GM11168 (cell line): ENCODE results near the gene OPHN1.
"Not testable (repeated sequence)": the region's sequence is repeated elsewhere in the genome, so short reads cannot be mapped to it uniquely, and the experiment has no call there.

Experiments used
- in situ Hi-C: fragments of 300-500 bp; cut with MboI; formaldehyde crosslinking; loops from one replicate; pipeline ENCODE4 v1.12.0; 2022; ENCODE audit warnings: low sequenced_read_pairs; ENCODE audit not compliant: unreplicated experiment

OPHN1 gene

DNA sequence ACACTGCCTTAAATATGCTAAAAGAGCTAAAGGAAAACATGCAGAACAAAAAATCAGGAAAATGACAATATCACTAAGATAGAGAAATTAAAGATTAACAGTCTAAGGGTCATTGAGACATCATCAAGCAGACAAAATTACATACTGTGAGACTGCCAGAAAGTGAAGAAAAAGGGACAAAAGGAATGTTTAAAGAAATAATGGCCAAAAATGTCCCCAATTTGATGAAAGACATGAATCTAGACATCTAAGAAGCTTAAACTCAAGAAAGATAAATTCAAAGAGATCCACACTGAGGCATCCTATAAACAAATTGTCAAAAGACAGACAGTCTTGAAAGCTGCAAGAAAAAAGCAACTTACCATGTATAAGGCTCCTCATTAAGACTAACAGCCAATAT is 63.7 kb downstream of the OPHN1 start:
- in situ Hi-C loops, result no loop called here

GRCh38 chrX:68365341-68365740 is 68.0 kb downstream of the OPHN1 start:
- in situ Hi-C loops, result no loop called here

- in situ Hi-C loops, result no loop called here
These were observed 69.3 kb downstream of the OPHN1 start for GRCh38 chrX:68363984-68364383.

- in situ Hi-C loops, result no loop called here
These were observed 74.6 kb downstream of the OPHN1 start for GRCh38 chrX:68358679-68359078.

DNA sequence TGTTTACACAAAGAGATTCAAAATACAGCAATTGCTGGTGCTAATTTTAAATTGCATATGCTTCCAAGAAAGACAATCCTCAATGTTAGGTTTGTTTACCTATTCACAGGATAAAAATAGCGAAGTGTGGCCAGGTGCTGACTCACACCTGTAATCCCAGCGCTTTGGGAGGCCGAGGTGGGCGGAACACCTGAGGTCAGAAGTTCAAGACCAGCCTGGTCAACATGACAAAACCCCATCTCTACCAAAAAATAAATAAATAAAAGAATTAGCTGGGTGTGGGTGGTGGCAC is 77.7 kb downstream of the OPHN1 start:
- in situ Hi-C loops, result no loop called here

DNA sequence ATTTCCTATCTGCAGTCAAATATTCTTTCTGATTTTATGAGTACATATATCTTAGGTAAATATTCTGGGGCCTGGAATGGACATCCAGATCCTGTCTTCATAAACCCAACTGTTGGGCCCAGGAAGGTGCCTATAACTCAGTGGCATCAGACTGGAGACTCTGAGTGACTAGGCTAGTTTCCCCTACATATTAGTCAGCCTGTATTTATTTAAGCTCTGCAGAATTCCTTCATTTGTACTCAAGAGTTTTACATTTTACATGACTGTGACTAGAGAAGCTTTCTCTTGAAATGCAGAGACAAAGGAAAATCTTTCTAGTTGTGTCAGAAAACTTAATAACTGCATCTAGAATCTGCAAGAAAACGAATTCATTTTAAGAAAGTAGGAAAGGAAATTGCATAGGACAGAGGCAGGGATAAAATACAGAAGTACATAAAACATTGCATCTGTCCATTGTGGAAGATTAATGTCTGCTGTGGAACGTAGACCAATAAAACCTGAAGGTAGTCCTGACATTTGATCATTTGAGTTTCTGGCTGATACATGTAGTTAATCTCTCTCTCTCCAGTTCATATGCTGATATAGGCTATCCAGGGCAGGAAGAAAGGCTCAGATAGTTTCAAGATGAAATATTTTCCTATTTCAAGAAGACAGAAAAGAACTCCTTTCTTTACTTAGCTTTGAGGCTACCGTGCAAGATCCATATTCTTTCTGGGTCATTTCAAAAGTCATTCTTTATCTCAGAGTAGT is 78.2 kb downstream of the OPHN1 start:
- in situ Hi-C loops, result no loop called here

DNA sequence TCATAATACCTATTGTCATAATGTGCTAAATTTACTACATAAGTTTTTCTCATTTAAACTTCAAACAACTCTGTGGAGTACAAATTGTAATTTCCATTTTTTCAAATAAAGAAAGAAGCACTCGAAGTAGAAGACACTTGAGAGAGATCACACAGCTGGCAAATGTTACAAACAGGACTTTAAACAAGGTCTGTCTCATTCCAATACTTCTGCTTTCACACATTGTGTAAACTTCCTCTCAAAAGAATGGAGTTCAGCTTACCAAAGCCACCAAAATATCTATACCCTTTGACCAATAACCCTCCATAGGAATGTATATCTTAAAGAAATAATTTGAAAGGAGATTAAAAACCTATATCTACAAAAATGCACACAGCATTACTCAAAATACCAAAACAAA is 88.3 kb downstream of the OPHN1 start:
- in situ Hi-C loops, result no loop called here

- in situ Hi-C loops, result no loop called here
These were observed 89.7 kb downstream of the OPHN1 start for GRCh38 chrX:68343551-68343950.

GRCh38 chrX:68332201-68332731 is 101.0 kb downstream of the OPHN1 start:
- in situ Hi-C loops, result no loop called here

DNA sequence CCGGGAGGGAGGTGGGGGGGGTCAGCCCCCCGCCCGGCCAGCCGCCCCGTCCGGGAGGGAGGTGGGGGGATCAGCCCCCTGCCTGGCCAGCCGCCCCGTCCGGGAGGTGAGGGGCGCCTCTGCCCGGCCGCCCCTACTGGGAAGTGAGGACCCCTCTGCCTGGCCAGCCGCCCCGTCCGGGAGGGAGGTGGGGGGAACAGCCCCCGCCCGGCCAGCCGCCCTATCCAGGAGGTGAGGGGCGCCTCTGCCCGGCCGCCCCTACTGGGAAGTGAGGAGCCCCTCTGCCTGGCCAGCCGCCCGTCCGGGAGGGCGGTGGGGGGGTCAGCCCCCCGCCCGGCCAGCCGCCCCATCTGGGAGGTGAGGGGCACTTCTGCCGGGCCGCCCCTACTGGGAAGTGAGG is 106.5 kb downstream of the OPHN1 start:
- in situ Hi-C loops, result not testable (repeated sequence)

DNA sequence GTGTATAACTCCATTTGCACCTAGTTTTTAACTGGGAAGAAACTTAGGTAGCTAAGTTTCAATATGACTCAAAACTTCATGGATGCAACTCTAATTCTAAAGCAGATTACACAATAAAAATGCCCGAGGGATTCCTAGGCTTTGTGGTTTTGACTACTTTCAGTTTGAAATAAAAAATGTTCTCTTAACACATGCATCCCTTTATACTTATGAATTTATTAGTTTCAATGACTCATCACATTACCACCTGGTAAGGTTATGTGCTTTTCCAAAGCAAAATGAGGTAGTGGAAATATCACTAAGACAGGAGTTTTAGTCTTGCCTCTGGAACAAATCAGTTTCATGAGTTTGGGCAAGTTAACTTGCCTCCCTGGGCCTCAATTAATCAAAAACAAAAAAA is 125.5 kb downstream of the OPHN1 start:
- in situ Hi-C loops, result no loop called here

- in situ Hi-C loops, result no loop called here
These were observed 128.7 kb downstream of the OPHN1 start for GRCh38 chrX:68304602-68305001.

GRCh38 chrX:68299898-68300297 is 133.4 kb downstream of the OPHN1 start:
- in situ Hi-C loops, result no loop called here

- in situ Hi-C loops, result no loop called here
These were observed 140.8 kb downstream of the OPHN1 start for GRCh38 chrX:68292471-68292870.

DNA sequence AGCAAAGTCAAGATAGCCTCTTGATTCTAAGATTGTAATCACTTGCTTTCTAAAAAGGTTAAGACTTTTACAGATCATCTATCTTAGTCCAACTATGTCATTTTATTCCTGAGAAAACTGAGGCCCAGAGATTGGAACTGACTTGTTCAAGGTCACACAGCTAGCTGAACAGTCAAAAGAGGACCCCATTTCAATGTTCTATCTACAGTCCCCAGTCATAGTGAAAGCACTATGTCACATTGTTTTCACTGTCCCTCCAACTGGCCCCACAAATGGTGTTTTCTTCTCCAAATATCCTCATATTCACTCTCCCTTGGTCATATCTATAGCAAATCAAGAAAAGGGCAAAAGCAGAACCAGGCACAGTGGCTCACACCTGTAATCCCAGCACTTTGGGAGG is 145.2 kb downstream of the OPHN1 start:
- in situ Hi-C loops, result no loop called here

DNA sequence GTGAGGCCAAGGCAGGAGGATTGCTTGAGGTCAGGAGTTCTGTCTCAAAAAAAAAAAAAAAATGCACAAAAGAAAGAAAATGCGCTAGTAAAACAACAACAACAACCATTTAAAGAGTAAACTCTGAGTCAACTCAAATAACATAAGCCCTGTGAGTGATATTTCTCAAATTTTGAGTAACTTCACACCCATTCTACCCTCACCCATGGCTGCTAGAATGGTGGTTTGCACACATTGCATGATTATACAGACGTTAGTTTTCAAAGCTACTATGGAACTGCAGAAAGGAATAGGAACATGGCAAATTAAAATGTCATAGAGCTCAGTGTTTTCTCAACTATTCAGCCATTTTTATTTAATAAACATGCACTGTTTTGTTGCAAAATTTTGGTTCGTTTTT is 145.9 kb downstream of the OPHN1 start:
- in situ Hi-C loops, result no loop called here

DNA sequence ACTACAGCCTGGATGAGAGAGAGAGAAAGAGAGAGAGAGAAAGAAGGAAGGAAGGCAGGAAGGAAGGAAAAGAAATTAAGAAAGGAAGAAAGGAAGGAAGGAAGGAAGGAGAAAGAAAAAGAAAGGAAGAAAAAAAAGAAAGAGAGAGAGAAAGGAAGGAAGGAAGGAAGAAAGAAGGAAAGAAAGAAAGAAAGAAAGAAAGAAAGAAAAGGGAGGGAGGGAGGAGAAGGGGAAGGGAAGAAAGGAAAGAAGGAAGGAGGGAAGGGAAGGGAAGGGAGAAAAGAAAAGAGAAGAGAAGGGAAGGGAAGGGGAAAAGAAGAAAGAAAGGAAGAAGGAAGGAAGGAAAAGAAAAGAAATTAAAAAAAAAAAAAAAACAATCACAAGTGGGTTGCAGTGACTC is 146.3 kb downstream of the OPHN1 start:
- in situ Hi-C loops, result no loop called here

GRCh38 chrX:68286076-68286475 is 147.2 kb downstream of the OPHN1 start:
- in situ Hi-C loops, result no loop called here

DNA sequence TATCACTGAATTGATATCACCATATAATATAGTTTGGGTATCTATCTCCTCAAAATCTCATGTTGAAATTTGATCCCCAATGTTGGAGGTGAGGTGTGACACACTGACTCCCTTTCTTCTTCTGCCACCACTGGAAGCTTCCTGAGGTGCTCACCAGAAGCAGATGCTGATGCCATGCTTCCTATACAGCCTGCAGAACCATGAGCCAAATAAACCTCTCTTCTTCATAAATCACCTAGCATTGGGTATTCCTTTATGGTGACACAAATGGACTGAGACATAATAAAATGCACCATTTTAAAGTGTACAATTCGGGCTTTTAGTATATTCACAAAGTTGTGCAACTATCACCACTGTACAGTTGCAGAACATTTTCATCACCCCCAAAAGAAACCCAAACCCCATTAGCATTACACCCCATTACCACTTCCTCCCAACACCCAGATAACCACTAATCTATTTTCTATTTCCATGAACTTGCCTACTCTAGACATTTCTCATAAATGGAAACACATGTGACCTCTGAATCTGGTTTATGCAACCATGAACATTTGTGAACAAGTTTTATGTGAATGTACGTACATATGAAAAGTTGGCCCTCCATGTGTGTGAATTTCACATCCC is 148.9 kb downstream of the OPHN1 start:
- in situ Hi-C loops, result no loop called here

DNA sequence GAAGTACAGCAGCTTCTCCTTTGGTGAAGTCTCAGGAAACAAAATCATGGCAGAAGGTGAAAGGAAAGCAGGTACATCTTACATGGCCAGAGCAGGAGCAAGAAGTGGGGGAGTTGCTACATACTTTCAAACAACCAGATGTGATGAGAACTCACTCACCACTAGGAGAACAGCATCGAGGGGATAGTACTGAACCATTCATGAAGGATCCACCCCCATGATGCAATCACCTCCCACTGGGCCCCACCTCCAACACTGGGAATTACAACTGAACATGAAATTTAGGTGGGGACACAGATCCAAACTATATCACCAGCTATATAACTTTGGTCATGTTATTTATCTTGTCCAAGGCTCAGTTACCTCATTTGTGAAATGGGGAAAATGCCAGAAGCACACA is 159.4 kb downstream of the OPHN1 start:
- in situ Hi-C loops, result no loop called here

DNA sequence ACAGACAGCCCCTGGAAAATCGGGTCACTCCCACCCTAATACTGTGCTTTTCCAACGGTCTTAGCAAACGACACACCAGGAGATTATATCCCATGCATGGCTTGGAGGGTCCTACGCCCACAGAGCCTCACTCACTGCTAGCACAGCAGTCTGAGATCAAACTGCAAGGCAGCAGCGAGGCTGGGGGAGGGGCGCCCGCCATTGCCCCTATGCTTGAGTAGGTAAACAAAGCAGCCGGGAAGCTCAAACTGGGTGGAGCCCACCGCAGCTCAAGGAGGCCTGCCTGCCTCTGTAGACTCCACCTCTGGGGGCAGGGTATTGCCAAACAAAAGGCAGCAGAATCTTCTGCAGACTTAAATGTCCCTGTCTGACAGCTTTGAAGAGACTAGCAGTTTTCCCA is 168.5 kb downstream of the OPHN1 start:
- in situ Hi-C loops, result not testable (repeated sequence)

- in situ Hi-C loops, result no loop called here
These were observed 172.1 kb downstream of the OPHN1 start for GRCh38 chrX:68261060-68261672.
